Stimulated activated CD4-positive, alpha-beta T cell treated with anti-CD3 and anti-CD28 coated beads, Interleukin-15, amount 100 ng/mL, for 48 hours (primary cell): ENCODE results near the gene MTA3.
"Not testable (repeated sequence)": the region's sequence is repeated elsewhere in the genome, so short reads cannot be mapped to it uniquely, and the experiment has no call there.

Experiments used
- DNase-seq, 2 donors: peaks; one replicate each; pipeline ENCODE4 v3.0.0-alpha.2; 2020; ENCODE audit warnings: low read depth in 2 of 2

The MTA3 gene

GRCh38 chr2:42568401-42569115, at the start of gene MTA3:
TSS of gene MTA3 (plus strand) at chr2:42568632. CDS start at chr2:42568746, 114 bp downstream.
- DNase-seq, result peak; percentile 24 to 49

- no peak for DNase-seq
These were observed 48.8 kb upstream of the MTA3 start for GRCh38 chr2:42519624-42520023.

GRCh38 chr2:42522035-42522434, 46.4 kb upstream of the MTA3 start:
- DNase-seq, result no peak

DNA sequence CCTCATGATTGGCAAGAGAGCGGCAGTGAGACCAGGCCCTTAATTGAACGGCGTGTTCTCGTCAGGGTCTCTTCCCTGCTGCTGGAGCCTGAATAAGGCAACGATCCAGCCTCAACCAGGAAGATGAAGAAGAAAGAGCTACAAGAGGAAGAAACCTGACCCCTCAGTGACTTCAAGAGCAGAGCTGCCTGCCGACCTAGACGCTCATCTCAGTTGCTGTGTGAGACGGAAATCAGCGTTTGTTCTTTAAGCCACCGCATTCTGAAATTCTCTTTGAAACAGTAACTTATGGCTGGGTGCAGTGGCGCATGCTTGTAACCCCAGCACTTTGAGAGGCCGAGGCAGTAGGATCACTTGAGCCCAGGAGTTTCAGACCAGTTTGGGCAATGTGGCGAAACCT, 45.1 kb upstream of the MTA3 start:
- no peak for DNase-seq

- DNase-seq, result no peak
These were observed 36.0 kb upstream of the MTA3 start for GRCh38 chr2:42532397-42532796.

GRCh38 chr2:42537493-42537892, 30.9 kb upstream of the MTA3 start:
- no peak for DNase-seq

GRCh38 chr2:42542871-42543270, 25.6 kb upstream of the MTA3 start:
- DNase-seq, result no peak

DNA sequence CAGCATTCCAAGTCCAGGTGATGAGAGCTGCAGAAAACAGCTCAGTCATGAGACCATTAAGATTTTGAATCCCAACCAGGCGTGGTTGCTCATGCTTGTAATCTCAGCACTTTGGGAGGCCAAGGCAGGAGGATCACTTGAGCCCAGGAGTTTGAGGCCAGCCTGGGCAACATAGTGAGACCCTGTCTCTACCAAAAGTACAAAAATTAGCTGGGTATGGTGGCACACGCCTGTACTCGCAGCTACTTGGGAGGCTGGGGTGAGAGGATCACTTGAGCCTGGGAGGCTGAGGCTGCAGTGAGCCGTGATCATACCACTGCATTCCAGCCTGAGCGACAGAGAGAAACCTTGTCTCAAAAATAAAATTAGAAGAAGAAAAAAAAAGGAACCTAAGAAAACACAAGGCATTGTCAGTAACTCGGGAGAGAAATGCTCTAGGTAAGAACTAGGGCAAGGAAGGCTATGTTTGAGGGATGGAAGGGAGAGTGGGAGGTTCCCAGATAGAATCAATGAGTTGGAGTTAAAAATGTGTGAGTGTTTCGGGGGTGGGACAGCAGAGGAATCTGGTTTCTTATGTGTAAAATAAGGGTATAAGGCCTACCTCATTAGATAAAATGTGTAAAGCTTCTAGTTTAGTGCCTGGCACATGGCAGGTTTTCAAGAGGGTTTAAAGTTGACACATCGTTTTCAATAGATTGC, 23.3 kb upstream of the MTA3 start:
- DNase-seq, result no peak

GRCh38 chr2:42545841-42546390, 22.5 kb upstream of the MTA3 start:
- no peak for DNase-seq

GRCh38 chr2:42547014-42547413, 21.4 kb upstream of the MTA3 start:
- DNase-seq, result no peak

DNA sequence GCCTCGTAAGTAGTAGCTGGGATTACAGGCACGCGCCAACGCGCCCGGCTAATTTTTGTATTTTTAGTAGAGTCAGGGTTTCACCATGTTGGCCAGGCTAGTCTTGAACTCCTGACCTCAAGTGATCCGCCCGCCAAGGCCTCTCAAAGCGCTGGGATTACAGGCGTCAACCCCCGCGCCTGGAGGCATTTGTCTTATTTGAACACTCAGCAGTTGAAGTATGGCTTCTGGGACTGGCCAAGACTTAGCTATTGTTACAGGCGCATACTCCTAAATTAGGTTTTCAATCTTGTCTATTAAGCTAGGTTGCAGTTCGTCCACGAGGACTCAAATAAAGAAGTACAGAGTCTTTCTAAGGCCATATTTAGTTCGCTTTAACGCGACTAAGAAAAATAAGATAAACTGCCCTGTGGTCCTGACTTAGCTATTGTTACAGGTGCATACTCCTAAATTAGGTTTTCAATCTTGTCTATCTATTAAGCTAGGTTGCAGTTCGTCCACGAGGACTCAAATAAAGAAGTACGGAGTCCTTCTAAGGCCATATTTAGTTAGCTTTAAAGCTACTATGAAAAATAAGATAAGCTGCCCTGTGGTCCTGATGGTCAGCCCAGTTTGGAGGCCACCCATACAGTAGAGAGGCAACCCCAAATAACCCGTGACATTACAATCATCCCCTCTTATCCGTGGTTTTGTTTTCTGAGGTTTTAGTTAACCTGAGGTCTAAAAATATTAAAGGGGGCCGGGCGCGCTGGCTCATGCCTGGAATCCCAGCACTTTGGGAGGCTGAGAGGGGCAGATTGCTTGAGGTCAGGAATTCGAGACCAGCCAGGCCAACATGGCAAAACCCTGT, 20.8 kb upstream of the MTA3 start:
- no peak for DNase-seq

- no peak for DNase-seq
These were observed 17.6 kb upstream of the MTA3 start for GRCh38 chr2:42550870-42551269.

DNA sequence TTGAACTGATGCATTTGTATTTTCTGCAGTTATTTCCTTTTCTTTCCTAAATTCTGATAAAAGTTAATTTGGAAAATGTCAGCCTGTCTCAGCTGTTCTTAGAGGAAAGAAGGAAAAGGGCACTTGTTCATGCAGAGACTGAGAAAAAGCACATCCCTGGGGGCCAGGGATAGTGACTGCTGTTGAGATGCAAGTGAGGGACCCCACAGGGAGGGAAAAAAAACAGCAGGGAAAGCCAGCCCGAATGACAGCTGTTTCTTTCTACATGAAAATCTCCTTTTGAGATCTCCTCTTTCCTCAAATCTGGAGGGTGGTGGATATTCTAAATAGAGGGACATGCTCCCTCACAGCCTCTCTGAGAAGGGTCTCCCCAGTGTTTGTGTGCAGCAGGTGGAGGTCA, 14.0 kb upstream of the MTA3 start:
- no peak for DNase-seq

DNA sequence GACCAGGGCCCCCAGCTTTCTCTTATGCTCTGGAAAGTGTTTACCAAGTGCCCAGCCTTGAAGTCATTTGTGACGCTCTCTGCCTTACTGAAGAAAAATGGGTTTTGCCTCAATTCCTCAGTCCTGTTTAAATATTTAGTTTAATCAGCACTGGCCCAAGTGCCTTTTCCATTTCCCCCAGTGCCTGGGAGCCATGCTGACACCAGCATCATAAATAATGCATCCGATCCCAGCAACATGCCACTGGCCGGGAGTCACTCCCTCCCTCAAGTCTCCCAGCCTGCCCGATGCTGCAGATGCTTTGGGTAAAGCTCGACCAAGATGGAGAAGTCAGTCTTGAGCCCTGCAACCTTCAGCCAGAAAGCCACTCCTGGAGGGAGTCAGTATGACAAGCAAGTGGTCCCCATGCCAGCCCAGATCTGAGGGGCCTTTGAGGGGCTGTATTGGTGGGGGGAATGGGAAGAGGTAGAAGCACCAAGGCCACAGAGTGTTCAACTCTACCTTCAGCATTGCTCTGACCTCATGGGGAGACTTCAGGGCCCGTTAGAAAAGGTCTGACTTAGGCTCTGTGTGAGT, 12.0 kb upstream of the MTA3 start:
- no peak for DNase-seq

- no peak for DNase-seq
These were observed 11.1 kb upstream of the MTA3 start for GRCh38 chr2:42557306-42557705.

GRCh38 chr2:42558827-42559226, 9.6 kb upstream of the MTA3 start:
- no peak for DNase-seq

GRCh38 chr2:42560133-42560532, 8.3 kb upstream of the MTA3 start:
- DNase-seq, result not testable (repeated sequence)

- DNase-seq, result no peak
These were observed 7.5 kb upstream of the MTA3 start for GRCh38 chr2:42560899-42561298.

DNA sequence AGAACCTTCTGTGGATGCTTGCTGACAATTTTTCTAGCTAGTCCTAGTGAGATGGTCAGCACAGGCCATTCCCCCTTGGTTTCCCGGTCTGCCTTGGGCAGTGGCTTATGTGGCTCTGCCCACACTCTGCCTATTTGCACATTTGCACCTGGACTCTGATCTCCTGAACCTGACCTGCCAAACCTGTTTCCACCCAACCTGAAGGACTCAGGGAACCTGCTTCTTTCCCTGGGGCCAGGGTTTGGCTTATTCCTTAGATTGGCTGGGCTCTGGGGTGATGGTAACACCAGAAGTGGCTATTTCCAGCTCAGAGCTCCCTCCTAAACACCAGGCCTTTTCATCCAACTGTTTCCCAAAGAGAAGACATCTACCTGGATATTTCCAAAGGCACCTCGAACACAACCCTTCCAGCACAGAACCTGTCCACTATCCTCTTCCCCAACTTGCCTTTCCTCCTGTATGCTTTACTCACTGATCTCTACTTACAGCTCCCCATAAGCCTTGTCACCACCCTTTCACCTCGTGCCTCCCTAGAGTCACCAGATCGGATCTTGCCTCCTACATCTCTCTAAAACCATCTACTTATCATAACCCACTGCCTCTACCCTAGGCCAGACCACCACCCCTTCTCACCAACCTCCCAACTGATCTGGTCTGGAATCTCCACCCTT, 5.8 kb upstream of the MTA3 start:
- DNase-seq, result no peak

DNA sequence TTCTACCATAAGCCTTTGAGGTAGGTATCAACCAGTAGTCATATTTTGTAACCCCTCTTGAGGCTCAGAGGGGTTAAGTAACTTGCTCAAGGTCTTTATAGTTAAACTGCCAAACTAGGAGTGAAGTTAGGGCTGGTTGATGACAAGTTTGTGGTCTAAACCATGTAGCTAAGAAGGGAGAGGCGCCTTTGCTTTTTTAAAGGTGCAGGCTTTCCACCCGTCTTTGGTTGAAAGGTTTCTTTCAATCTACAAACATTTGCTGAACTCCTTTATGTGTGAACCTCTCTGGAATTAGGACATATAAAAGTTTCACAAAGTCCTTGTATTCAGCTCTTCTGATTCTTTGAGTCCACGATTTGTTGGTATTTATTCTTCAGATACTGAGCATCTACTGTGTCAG, 2.4 kb upstream of the MTA3 start:
- DNase-seq, result no peak

GRCh38 chr2:42566837-42567321, 1.6 kb upstream of the MTA3 start:
- DNase-seq, result no peak
